GM18499 (cell line): Measurements from ENCODE around the gene KIRREL2.
"Not testable (repeated sequence)": the region's sequence is repeated elsewhere in the genome, so short reads cannot be mapped to it uniquely, and the experiment has no call there.

Experiments
- ATAC-seq: cut with Tn5 transposase; IDR thresholded peaks from one replicate; pipeline ENCODE4 v1.9.1; 2021; ENCODE audit warnings: moderate number of reproducible peaks; ENCODE audit not compliant: insufficient read depth, unreplicated experiment

The KIRREL2 gene

DNA sequence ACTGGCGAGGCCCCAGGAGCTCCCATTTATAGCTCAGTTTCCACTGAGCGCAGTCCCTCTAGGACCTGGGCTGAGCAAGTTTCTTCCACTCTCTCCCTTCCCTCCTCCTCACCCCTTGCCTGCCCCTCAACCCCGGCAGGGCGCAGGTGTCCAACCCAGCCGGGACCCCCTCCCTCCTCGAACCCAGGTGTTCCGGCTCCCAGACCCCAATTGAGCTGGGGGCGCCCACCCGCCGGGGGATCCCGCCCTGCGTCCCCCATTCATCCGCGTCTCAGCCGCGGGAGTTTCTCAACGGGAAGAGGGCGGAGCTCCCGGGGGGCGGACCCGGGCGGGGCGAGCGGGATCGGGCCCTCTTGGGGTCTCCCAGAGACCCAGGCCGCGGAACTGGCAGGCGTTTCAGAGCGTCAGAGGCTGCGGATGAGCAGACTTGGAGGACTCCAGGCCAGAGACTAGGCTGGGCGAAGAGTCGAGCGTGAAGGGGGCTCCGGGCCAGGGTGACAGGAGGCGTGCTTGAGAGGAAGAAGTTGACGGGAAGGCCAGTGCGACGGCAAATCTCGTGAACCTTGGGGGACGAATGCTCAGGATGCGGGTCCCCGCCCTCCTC, at the start of gene KIRREL2:
Gene KIRREL2, plus strand, starts transcription at position 366 of the 604 bp plus-strand sequence. Its CDS starts 209 bp downstream, at position 575.
- ATAC-seq, result no peak

- no peak for ATAC-seq
Measured at GRCh38 chr19:35807633-35808032, 49.1 kb upstream of the KIRREL2 start.

GRCh38 chr19:35811317-35812219, 45.1 kb upstream of the KIRREL2 start:
- no peak for ATAC-seq

DNA sequence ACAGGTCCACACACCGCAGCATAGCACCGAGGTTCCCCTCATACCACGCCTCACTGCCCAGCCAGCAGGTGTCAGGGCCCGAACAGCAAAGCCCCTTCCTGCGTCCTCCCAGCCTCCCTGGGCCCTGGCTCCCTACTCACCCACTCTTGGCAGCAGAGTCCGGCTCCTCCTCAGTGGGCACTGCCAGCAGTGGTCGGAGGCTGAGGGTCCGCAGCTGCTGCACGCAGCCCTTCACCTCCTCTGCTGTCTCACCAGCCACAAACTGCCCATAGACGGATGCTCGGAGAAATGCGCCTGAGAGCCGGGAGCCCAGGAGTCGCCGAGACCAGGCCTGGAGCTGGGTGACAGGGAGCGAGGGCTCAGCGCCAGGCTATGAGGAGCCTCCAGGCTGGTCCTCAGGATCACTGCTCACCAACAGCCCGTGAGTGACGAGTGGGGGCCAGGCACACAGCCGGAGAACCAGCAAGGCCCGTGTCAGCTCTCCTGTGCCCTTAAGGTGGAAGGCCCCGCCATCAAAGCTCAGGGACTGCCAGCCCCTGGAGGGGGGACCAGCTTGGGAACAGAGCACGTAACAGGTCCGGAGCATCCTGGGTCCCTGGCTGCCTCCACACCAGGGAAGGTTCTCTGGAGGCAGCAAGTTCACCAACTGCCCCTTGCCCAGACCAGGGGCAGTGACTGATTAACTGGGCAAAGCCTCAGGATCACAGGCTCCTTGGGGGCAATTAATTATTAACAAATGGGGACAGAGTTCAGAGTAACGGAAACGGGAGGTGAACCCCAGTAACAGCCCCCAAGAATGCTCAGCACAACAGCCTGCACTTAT, 44.3 kb upstream of the KIRREL2 start, which contains the start of gene PRODH2:
Gene PRODH2, minus strand, starts transcription at position 626 of the 823 bp plus-strand sequence. Its CDS starts 40 bp downstream, at position 586.
- no peak for ATAC-seq

DNA sequence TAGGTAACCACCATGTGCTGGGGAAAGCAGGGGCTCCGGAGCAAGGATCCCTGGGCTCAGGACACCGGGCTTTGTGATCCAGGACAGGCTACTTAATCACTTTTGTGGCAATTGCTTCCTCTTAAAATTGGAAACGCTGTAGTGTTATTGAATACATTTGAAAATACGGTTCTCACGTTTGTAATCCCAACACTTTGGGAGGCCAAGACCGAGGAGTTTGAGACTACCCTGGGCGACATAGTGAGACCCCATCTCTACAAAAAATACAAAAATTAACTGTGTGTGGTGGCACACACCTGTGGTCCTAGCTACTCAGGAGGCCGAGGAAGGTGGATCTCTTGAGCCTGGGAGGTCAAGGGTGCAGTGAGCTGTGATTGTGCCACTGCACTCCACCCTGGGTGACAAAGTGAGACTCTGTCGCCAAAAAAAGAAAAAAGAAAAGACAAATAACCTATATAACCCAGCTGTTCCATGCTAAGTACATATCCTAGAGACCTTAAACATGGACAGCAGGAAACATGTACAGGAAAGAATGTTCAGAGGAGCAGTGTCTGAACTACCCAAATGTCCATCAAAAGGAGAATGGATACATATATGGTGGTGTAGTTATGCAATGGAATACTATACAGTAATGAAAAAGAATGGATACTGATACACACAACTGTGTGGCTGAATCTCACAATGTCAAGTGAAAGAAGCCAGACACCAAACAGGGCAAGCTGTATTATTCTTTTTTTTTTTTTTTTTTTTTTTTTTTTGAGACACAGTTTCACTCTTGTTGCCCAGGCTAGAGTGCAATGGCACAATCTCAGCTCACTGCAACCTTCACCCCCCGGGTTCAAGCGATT, 43.4 kb upstream of the KIRREL2 start:
- no peak for ATAC-seq

GRCh38 chr19:35816262-35816661, 40.4 kb upstream of the KIRREL2 start:
- no peak for ATAC-seq

- no peak for ATAC-seq
Measured at GRCh38 chr19:35816846-35817245, 39.9 kb upstream of the KIRREL2 start.

DNA sequence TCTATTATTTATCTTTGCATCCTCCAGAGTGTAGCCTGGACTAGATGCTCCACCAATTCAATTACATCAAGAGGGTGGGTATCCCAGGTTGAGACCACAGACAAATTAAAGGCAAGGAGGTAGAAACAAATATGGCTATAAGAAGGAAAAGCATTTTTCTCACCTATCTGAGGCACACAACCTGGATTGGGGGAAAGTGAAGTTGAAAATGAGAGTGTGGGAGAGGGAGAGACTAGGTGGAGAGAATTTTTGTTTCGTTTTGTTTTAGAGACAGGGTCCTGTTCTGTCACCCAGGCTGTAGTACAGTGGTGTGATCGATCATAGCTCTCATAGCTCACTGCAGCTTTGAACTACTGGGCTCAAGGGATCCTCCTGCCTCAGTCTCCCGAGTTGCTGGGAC, 38.3 kb upstream of the KIRREL2 start:
- ATAC-seq, result no peak

DNA sequence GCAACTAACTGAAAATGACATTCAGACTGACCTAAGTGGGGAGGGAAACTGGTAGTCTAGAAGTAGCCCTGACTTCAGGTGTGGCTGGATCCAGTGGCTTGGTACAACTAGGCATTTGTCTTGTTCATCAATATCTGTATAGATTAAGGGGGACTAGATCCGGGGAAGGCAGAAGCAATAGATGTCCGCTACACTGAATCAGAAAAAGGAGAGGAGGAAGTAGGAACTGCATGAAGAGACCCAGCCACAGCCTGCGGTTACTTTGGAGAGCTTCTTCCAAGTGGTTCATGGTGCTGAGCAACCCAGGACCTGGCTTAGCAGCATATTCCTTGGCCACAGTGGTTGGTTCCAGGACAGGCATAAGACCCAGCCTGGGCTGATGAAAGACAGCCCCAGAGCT, 34.1 kb upstream of the KIRREL2 start:
- no peak for ATAC-seq

DNA sequence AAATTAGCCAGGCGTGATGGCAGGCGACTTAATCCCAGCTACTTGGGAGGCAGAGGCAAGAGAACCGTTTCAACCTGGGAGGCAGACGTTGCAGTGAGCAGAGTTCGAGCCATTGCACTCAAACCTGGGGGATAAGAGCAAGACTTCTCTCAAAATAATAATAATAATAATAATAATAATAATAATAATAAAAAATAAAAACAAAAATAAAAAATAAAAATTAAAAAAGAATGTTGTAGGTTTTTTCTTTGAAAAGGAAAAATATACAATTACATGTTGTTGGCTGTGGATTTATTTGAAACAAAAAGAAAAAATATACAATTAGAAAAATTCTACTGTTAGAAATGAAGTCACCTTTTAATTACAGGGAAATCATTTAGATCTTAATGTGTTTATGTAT, 32.6 kb upstream of the KIRREL2 start:
- no peak for ATAC-seq

GRCh38 chr19:35828692-35829301, 27.9 kb upstream of the KIRREL2 start:
- no peak for ATAC-seq

- ATAC-seq, result no peak
Measured at GRCh38 chr19:35830986-35831385, 25.7 kb upstream of the KIRREL2 start.

- ATAC-seq, result no peak
Measured at GRCh38 chr19:35832054-35832453, 24.7 kb upstream of the KIRREL2 start.

GRCh38 chr19:35833972-35834371, 22.7 kb upstream of the KIRREL2 start:
- ATAC-seq, result no peak

DNA sequence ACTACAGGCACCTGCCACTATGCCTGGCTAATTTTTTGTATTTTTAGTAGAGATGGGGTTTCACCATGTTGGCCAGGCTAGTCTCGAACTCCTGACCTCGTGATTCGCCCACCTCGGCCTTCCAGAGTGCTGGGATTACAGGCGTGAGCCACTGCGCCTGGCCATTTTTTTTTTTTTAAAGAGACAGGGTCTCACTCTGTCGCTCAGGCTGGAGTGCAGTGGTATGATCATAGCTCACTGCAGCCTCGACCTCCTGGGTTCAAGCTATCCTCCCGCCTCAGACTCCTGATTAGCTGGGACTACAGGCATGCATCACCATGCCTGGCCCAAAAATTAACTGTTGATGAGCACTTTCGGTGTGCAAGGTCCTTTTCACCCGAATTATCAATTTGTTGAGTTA, 20.6 kb upstream of the KIRREL2 start:
- not testable (repeated sequence) for ATAC-seq

DNA sequence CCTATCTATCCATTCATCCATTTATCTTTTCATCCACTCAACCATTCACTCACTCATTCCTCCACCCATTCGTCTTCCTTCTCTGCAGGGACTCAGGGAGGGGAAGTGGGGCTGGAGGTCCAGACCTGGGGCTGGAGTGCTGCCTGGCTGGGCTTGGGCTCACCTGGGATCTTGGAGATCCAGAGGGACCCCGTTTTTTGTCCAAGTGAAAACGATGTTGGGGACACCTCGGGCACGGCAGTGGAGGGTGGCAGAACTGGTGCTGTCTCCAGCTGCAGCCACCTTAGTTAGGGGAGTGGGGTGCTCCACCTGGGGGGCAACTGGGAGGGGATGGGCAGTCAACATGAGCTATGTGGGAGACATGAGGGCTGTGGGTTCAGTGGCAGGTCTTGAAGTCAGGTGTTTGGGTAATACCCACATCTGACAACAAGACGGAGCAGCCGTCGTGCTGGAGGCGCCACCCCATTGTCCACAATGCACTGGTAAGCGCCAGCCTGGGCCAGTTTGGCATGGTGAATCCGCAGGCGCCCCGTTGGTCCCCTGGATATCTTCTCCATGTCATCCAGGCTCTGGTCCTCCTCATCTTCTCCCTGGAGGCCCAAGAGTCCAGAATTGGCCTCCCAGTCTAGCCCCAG, 14.6 kb upstream of the KIRREL2 start:
- no peak for ATAC-seq

GRCh38 chr19:35842666-35843272, 13.9 kb upstream of the KIRREL2 start:
- ATAC-seq, result no peak

DNA sequence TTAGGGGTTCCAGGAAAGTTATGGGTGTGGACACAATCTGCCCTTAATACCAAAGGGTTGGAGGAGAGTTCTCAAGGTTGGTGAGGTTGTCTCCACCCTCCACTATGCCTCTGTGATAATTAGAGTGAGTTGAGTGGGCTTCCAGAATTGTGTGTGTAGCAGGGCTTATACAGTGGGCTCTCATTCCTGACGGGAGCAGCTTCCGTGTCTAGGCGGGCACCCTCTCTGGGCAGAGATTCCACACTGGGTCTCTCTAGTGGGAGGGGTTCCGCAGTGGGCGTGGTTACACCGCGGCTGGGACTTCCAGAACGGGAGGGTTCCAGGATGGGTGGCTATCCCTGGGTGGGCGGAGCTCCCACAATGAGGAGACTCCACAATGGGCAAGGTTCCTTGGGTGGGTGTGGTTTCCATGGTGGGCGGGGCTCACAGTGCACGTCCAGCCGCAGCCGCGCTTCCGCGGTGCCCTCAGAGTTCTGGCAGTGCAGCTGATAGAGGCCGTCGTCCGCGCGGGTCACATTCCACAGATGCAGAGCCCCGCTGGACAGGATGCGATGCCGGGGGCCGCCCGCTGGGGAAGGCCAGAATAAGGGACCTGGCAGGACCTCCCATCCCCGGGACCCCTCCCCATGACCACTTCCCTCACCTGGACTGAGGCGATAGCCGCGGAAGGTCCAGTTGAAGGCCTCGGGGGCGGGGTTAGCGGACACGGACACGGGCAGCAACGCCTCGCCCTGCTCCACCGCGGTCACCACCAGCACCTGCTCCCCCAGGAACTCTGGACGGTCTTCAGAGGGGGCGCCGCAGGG, 12.8 kb upstream of the KIRREL2 start:
- no peak for ATAC-seq
